HepG2 (cell line): ENCODE results near the gene TMEM9. TPM values are rescaled to one million over a fixed set of nuclear protein-coding genes. Genes with fewer than 3 reads are reported as not detected.

Experiments
- ATAC-seq: fragments of 200-7000 bp; cut with Tn5 transposase; 3 replicates; pipeline ENCODE4 v1.9.1; 2020; ENCODE audit warnings: mild to moderate bottlenecking, moderate library complexity
- BruUV-seq: library from RNA; stranded (reverse); fragments of 400-500 nt; replicated peaks from 2 replicates; lab custom pipeline; 2021; lab: Mats Ljungman, UMichigan
- CTCF ChIA-PET: fragments of 300-600 bp; formaldehyde crosslinking; extraction: SDS; loops from one replicate; lab custom pipeline; 2021; ENCODE audit warnings: low total read pairs, inconsistent platforms, low intra/inter-chr PET ratio; lab: Yijun Ruan, JAX
- POLR2A ChIA-PET: fragments of 350-600 bp; sonication (Branson Sonifier 250); formaldehyde crosslinking; loops from one replicate; lab custom pipeline; 2020; ENCODE audit warnings: antibody characterized with exemption, inconsistent platforms; lab: Yijun Ruan, JAX
- DNase-seq: peaks from one replicate; pipeline ENCODE4 v3.0.0-alpha.2; 2015; ENCODE audit warnings: low spot score
- FAIRE-seq: peaks from 3 replicates; lab custom pipeline; 2011; peaks lifted over from hg19 to GRCh38; lab: Jason Lieb, UNC
- H2AFZ ChIP-seq: one replicate; pipeline ENCODE4 v1.6.1; 2011; ENCODE audit warnings: low read length, inconsistent platforms
- H3K27ac ChIP-seq: fragments of 300-600 bp; 3 replicates; pipeline ENCODE4 v1.8.0; 2011; ENCODE audit warnings: mixed run types, mild to moderate bottlenecking, mixed read lengths, low read length, inconsistent platforms; ENCODE audit not compliant: insufficient read depth; ENCODE audit errors: extremely low read length
- H3K27me3 ChIP-seq, 2 experiments: fragments of 200-600 bp in 1 of 2; 2 replicates in 1 of 2; 3 replicates in 1 of 2; pipeline versions ENCODE4 v1.6.0 to v1.8.0; 2011; ENCODE audit warnings: low read length in 2 of 2, mild to moderate bottlenecking in 2 of 2, moderate library complexity in 2 of 2, inconsistent platforms in 1 of 2; ENCODE audit not compliant: insufficient read depth in 2 of 2, control insufficient read depth in 1 of 2
- H3K36me3 ChIP-seq, 2 experiments: fragments of 200-600 bp in 1 of 2; replicated peaks in 1 of 2; 2 replicates in 1 of 2; 3 replicates in 1 of 2; pipeline versions ENCODE4 v1.5.1 to v1.8.0; 2011; ENCODE audit warnings: low read length in 2 of 2, inconsistent platforms in 1 of 2; ENCODE audit not compliant: insufficient read depth in 2 of 2, control insufficient read depth in 1 of 2
- H3K4me1 ChIP-seq: 2 replicates; pipeline ENCODE4 v1.5.1; 2012; ENCODE audit warnings: low read length, inconsistent platforms; ENCODE audit not compliant: insufficient read depth
- H3K4me2 ChIP-seq: 2 replicates; pipeline ENCODE4 v1.6.0; 2011; ENCODE audit warnings: low read depth, low read length, inconsistent platforms
- H3K4me3 ChIP-seq, 3 experiments: fragments of 200-600 bp in 1 of 3; sonication (generic), shearing (Covaris generic) in 1 of 3; replicated peaks in 1 of 3; 2 replicates each; pipeline ENCODE4 v1.5.1; 2011 to 2016; ENCODE audit warnings: low read length in 3 of 3, inconsistent platforms in 2 of 3, low read depth in 2 of 3, mild to moderate bottlenecking in 2 of 3, control low read depth in 1 of 3, mixed read lengths in 1 of 3; ENCODE audit not compliant: insufficient read depth in 1 of 3
- H3K79me2 ChIP-seq: one replicate; pipeline ENCODE4 v1.6.1; 2011; ENCODE audit warnings: low read length, inconsistent platforms; ENCODE audit not compliant: insufficient read depth
- H3K9ac ChIP-seq: 2 replicates; pipeline ENCODE4 v1.6.0; 2011; ENCODE audit warnings: mild to moderate bottlenecking, low read depth, low read length, inconsistent platforms; ENCODE audit not compliant: insufficient read depth
- H3K9me3 ChIP-seq: 2 replicates; pipeline ENCODE4 v1.5.1; 2012; ENCODE audit warnings: mild to moderate bottlenecking, low read length
- H4K20me1 ChIP-seq: 2 replicates; pipeline ENCODE4 v1.6.0; 2011; ENCODE audit warnings: inconsistent platforms, mild to moderate bottlenecking, low read length, moderate library complexity; ENCODE audit not compliant: insufficient read depth
- IRX3 ChIP-seq: sonication (generic); formaldehyde crosslinking; IDR thresholded peaks from 2 replicates; pipeline ENCODE4 v1.8.1; 2023; ENCODE audit warnings: mild to moderate bottlenecking, low read depth, missing genetic modification reagents, borderline replicate concordance
- NPAS2 ChIP-seq: sonication (generic); formaldehyde crosslinking; IDR thresholded peaks from 2 replicates; pipeline ENCODE4 v1.8.0; 2022; ENCODE audit warnings: mild to moderate bottlenecking, missing genetic modification reagents, borderline replicate concordance
- SALL1 ChIP-seq: sonication (generic); formaldehyde crosslinking; IDR thresholded peaks from 2 replicates; pipeline ENCODE4 v1.8.0; 2022; ENCODE audit warnings: mild to moderate bottlenecking, missing genetic modification reagents
- TRIM24 ChIP-seq: sonication (generic); formaldehyde crosslinking; IDR thresholded peaks from 2 replicates; pipeline ENCODE4 v1.8.0; 2022; ENCODE audit warnings: mild to moderate bottlenecking, missing genetic modification reagents
- ZNF232 ChIP-seq: sonication (generic); formaldehyde crosslinking; IDR thresholded peaks from 2 replicates; pipeline ENCODE4 v1.4.0; 2020; ENCODE audit warnings: missing genetic modification reagents, borderline replicate concordance
- ZNF3 ChIP-seq: IDR thresholded peaks from 2 replicates; pipeline ENCODE4 v1.7.0; 2017; ENCODE audit warnings: inconsistent platforms
- ZNF501 ChIP-seq: sonication (generic); formaldehyde crosslinking; IDR thresholded peaks from 2 replicates; pipeline ENCODE4 v1.5.1; 2020; ENCODE audit warnings: mild to moderate bottlenecking, moderate library complexity, missing genetic modification reagents
- ZNF543 ChIP-seq: sonication (generic); formaldehyde crosslinking; IDR thresholded peaks from 2 replicates; pipeline ENCODE4 v1.4.0; 2020; ENCODE audit warnings: mild to moderate bottlenecking, missing genetic modification reagents
- ZNF569 ChIP-seq: sonication (generic); formaldehyde crosslinking; IDR thresholded peaks from 2 replicates; pipeline ENCODE4 v1.5.0; 2020; ENCODE audit warnings: mild to moderate bottlenecking, missing genetic modification reagents, moderate library complexity, borderline replicate concordance
- ZNF883 ChIP-seq: sonication (generic); formaldehyde crosslinking; IDR thresholded peaks from 2 replicates; pipeline ENCODE4 v1.5.1; 2020; ENCODE audit warnings: mild to moderate bottlenecking, missing genetic modification reagents; ENCODE audit errors: not compliant biosample characterization
- ZSCAN25 ChIP-seq: sonication (generic); formaldehyde crosslinking; IDR thresholded peaks from 2 replicates; pipeline ENCODE4 v1.8.0; 2022; ENCODE audit warnings: mild to moderate bottlenecking, missing genetic modification reagents
- WGBS: methylation state at CpG from one replicate; pipeline ENCODE4 v1.1.6; 2017; ENCODE audit warnings: low lambda C conversion rate; 5-methylcytosine and 5-hydroxymethylcytosine counted together
- in situ Hi-C: cut with HindIII; loops from 2 replicates; pipeline ENCODE4 v1.10.0; 2017; ENCODE audit warnings: low pct_unique_long_range_greater_than_20kb; ENCODE audit not compliant: extremely low pct_ligation_motif_present
- intact Hi-C: fragments of 100-400 bp; cut with micrococcal nuclease; formaldehyde crosslinking; loops from one replicate; pipeline ENCODE4 v1.10.0; 2022; ENCODE audit not compliant: unreplicated experiment
- polyA plus RNA-seq, 8 experiments: library from polyadenylated mRNA; depleted of rRNA in 3 of 8; stranded (reverse) in 7 of 8; unstranded in 1 of 8; fragments of >200 nt; fragmentation: Illumina TruSeq in 4 of 8; extraction: Trizol in 4 of 8; gene quantifications; 2 replicates each; pipeline versions ENCODE4 v1.2.1 to v1.2.3, GENCODE V29; 2011 to 2016; ENCODE audit warnings: low read depth in 4 of 8, missing spikeins in 1 of 8, mixed read lengths in 1 of 8; ENCODE audit not compliant: insufficient read depth in 1 of 8
- total RNA-seq, 5 experiments: library from RNA; depleted of rRNA; stranded (reverse); fragments of >200 nt; fragmentation: Illumina TruSeq; extraction: Trizol; gene quantifications; 2 replicates each; pipeline ENCODE4 v1.2.3, GENCODE V29; 2016; ENCODE audit warnings: low read depth in 1 of 5
- TF ChIP-seq, protein P1 (sequence below): sonication (generic); formaldehyde crosslinking; IDR thresholded peaks from 2 replicates; pipeline ENCODE4 v1.5.0; 2020; ENCODE audit warnings: mild to moderate bottlenecking, low read depth, missing genetic modification reagents, borderline replicate concordance
- TF ChIP-seq, protein P2 (sequence below): sonication (generic); formaldehyde crosslinking; IDR thresholded peaks from 2 replicates; pipeline ENCODE4 v1.8.0; 2022; ENCODE audit warnings: missing genetic modification reagents, mild to moderate bottlenecking, moderate library complexity, borderline replicate concordance
- TF ChIP-seq, protein P3 (sequence below): sonication (generic); formaldehyde crosslinking; IDR thresholded peaks from 2 replicates; pipeline ENCODE4 v1.4.0; 2020; ENCODE audit warnings: missing genetic modification reagents, borderline replicate concordance
- TF ChIP-seq, protein P4 (sequence below): sonication (generic); formaldehyde crosslinking; IDR thresholded peaks from 2 replicates; pipeline ENCODE4 v1.4.0; 2020; ENCODE audit warnings: mild to moderate bottlenecking, low read depth, missing genetic modification reagents

TMEM9 gene
- total and polyA plus RNA-seq, 2 of the 13 experiments (the other 11 are each of a cell fraction or from before 2014, with no cell fraction given), result 60.9 to 102 TPM

DNA sequence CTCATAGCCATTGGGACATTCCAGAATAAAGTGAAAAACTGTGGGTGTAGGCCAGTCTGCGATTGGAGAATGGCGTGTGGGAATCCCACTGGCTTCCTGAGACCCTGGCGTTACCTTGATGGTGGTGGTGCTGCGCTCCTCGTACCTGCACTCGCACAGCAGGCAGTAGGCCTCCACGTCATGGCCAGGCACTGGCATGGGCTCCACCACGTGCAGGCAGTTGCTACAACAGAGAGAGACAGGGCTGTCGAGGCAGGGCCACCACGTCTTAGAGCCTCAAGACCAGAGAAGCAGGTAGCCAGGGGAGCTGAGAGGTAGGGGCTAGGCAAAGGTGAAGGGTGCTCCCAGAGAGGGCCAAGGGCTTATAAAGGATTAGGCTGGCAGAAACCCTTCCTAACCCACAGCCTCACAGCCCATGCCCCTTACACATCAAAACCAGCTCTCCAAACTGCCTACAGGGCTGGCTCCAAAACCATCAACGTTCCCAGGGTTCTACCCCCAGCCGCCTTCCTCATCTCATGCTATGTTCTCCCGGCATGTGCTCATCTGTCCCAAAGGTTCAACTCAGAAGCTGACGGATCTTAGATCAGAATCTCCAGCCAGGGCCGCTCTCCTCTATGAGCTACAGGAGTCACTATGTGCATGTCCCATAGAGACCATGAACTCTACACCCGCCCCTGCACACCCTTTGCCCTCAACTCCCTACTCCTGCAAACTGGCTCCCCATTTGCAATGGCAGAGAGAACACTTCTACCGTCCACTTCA is 7.5 kb downstream of the TMEM9 start:
- ChIA-PET POLR2A (no interaction called here), CTCF (no interaction called here)
- H3K9ac ChIP-seq, result no peak overlapping the region
- H3K4me1 ChIP-seq, result no peaks in the 10 kb centered on the region
- in situ Hi-C loops, result loop anchor here (5.0 kb wide), 1 partner anchor 70 kb away; no protein-coding TSS in a partner anchor
- H3K9me3 ChIP-seq, result no peaks in the 10 kb centered on the region
- 0 out of 2 replicates have a peak, but pooled peaks cover 4% of the 10 kb centered on the region for H4K20me1 ChIP-seq
- FAIRE-seq, result no peak
- H3K27ac ChIP-seq, result no peak overlapping the region
- H3K4me2 ChIP-seq, result no peak overlapping the region
- H3K79me2 ChIP-seq, result no peaks in the 10 kb centered on the region
- intact Hi-C loops, result no loop called here
- TF ChIP-seq NPAS2 (CRISPR knock-in tag), result no peak
- no peak for TF ChIP-seq ZNF232 (CRISPR knock-in tag)
- no peak for TF ChIP-seq ZNF883 (CRISPR knock-in tag)
- TF ChIP-seq ZNF543, result no peak
- TF ChIP-seq, protein P1, sequence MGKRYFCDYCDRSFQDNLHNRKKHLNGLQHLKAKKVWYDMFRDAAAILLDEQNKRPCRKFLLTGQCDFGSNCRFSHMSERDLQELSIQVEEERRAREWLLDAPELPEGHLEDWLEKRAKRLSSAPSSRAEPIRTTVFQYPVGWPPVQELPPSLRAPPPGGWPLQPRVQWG (CRISPR knock-in tag), result no peak
- TF ChIP-seq, protein P2, sequence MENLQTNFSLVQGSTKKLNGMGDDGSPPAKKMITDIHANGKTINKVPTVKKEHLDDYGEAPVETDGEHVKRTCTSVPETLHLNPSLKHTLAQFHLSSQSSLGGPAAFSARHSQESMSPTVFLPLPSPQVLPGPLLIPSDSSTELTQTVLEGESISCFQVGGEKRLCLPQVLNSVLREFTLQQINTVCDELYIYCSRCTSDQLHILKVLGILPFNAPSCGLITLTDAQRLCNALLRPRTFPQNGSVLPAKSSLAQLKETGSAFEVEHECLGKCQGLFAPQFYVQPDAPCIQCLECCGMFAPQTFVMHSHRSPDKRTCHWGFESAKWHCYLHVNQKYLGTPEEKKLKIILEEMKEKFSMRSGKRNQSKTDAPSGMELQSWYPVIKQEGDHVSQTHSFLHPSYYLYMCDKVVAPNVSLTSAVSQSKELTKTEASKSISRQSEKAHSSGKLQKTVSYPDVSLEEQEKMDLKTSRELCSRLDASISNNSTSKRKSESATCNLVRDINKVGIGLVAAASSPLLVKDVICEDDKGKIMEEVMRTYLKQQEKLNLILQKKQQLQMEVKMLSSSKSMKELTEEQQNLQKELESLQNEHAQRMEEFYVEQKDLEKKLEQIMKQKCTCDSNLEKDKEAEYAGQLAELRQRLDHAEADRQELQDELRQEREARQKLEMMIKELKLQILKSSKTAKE (CRISPR knock-in tag), result no peak
- TF ChIP-seq IRX3 (CRISPR knock-in tag), result no peak
- TF ChIP-seq TRIM24 (CRISPR knock-in tag), result no peak
- TF ChIP-seq, protein P3, sequence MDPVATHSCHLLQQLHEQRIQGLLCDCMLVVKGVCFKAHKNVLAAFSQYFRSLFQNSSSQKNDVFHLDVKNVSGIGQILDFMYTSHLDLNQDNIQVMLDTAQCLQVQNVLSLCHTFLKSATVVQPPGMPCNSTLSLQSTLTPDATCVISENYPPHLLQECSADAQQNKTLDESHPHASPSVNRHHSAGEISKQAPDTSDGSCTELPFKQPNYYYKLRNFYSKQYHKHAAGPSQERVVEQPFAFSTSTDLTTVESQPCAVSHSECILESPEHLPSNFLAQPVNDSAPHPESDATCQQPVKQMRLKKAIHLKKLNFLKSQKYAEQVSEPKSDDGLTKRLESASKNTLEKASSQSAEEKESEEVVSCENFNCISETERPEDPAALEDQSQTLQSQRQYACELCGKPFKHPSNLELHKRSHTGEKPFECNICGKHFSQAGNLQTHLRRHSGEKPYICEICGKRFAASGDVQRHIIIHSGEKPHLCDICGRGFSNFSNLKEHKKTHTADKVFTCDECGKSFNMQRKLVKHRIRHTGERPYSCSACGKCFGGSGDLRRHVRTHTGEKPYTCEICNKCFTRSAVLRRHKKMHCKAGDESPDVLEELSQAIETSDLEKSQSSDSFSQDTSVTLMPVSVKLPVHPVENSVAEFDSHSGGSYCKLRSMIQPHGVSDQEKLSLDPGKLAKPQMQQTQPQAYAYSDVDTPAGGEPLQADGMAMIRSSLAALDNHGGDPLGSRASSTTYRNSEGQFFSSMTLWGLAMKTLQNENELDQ (CRISPR knock-in tag), result no peak
- TF ChIP-seq ZNF569, result no peak
- TF ChIP-seq ZNF3 (CRISPR knock-in tag), result no peak
- no peak for TF ChIP-seq SALL1 (CRISPR knock-in tag)
- TF ChIP-seq ZNF501, result no peak
- TF ChIP-seq, protein P4, sequence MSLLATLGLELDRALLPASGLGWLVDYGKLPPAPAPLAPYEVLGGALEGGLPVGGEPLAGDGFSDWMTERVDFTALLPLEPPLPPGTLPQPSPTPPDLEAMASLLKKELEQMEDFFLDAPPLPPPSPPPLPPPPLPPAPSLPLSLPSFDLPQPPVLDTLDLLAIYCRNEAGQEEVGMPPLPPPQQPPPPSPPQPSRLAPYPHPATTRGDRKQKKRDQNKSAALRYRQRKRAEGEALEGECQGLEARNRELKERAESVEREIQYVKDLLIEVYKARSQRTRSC (CRISPR knock-in tag), result no peak
- TF ChIP-seq ZSCAN25 (CRISPR knock-in tag), result no peak
- ATAC-seq, result no peak
- DNase-seq, result no peak
- no peaks in the 10 kb centered on the region for H3K27me3 ChIP-seq
- H3K4me3 ChIP-seq, result no peak overlapping the region
- 95% methylated on average over 16 of the region's 17 CpGs for WGBS
- H3K36me3 ChIP-seq, result peaks cover 32 to 95% of the 10 kb centered on the region in 2 experiments
- no peak overlapping the region for H2AFZ ChIP-seq
- BruUV-seq, result no TSS peak
